Smooth muscle cell (in vitro differentiated cells): Measurements from ENCODE around the gene JAZF1. TPM values are rescaled to one million over a fixed set of nuclear protein-coding genes. Genes with fewer than 3 reads are reported as not detected.

ENCODE experiments used
- DNase-seq: peaks from one replicate; lab custom pipeline; 2025; ENCODE audit not compliant: unreplicated experiment; lab: John Stamatoyannopoulos, UW
- H2AFZ ChIP-seq: fragments of 200-600 bp; sonication (generic); 2 replicates; pipeline ENCODE4 v1.6.0; 2016; ENCODE audit warnings: antibody characterized with exemption, low read depth, mild to moderate bottlenecking
- H3F3A ChIP-seq: fragments of 200-600 bp; sonication (generic); 2 replicates; pipeline ENCODE4 v1.6.0; 2017; ENCODE audit warnings: antibody characterized with exemption, low read depth
- H3K27ac ChIP-seq: fragments of 200-600 bp; sonication (generic); 2 replicates; pipeline ENCODE4 v1.5.1; 2016; ENCODE audit warnings: low read depth, mild to moderate bottlenecking
- H3K27me3 ChIP-seq: fragments of 200-600 bp; sonication (generic); 2 replicates; pipeline ENCODE4 v1.6.1; 2016; ENCODE audit warnings: low read depth, mild to moderate bottlenecking
- H3K36me3 ChIP-seq: fragments of 200-600 bp; sonication (generic); 2 replicates; pipeline ENCODE4 v1.5.1; 2016; ENCODE audit warnings: low read depth
- H3K4me1 ChIP-seq: fragments of 200-600 bp; sonication (generic); 2 replicates; pipeline ENCODE4 v1.5.1; 2016; ENCODE audit warnings: low read depth
- H3K4me2 ChIP-seq: fragments of 200-600 bp; sonication (generic); 2 replicates; pipeline ENCODE4 v1.6.0; 2016; ENCODE audit warnings: mild to moderate bottlenecking
- H3K4me3 ChIP-seq: fragments of 200-600 bp; sonication (generic); 2 replicates; pipeline ENCODE4 v1.5.1; 2016; ENCODE audit warnings: mild to moderate bottlenecking
- H3K79me2 ChIP-seq: fragments of 200-600 bp; sonication (generic); 2 replicates; pipeline ENCODE4 v1.6.0; 2016; ENCODE audit warnings: low read depth, mild to moderate bottlenecking
- H3K9ac ChIP-seq: fragments of 200-600 bp; sonication (generic); 2 replicates; pipeline ENCODE4 v1.6.0; 2016; ENCODE audit warnings: low read depth
- H3K9me3 ChIP-seq: fragments of 200-600 bp; sonication (generic); replicated peaks from 2 replicates; pipeline ENCODE4 v1.5.1; 2016; ENCODE audit warnings: low read depth
- H4K20me1 ChIP-seq: fragments of 200-600 bp; sonication (generic); 2 replicates; pipeline ENCODE4 v1.6.0; 2016; ENCODE audit warnings: low read depth
- CTCF ChIP-seq: fragments of 200-600 bp; sonication (generic); IDR thresholded peaks from 2 replicates; pipeline ENCODE4 v1.5.1; 2017; ENCODE audit warnings: borderline replicate concordance, mild to moderate bottlenecking, antibody characterized with exemption; ENCODE audit not compliant: insufficient read depth, poor library complexity, severe bottlenecking
- whole genome bisulfite sequencing: methylation state at CpG from one replicate; pipeline ENCODE4 v1.1.7; 2016; ENCODE audit warnings: low lambda C conversion rate; 5-methylcytosine and 5-hydroxymethylcytosine counted together
- polyA plus RNA-seq: library from polyadenylated mRNA; unstranded; fragments of >200 nt; fragmentation: Nextera tagmentation; extraction: Ambion mirVana; gene quantifications from 2 replicates; pipeline ENCODE4 v1.2.1, GENCODE V29; 2016
- total RNA-seq: library from RNA; depleted of rRNA; stranded (reverse); fragments of >200 nt; gene quantifications from 2 replicates; pipeline ENCODE4 v1.2.3, GENCODE V29; 2014

The JAZF1 gene
- total and polyA plus RNA-seq, 2 experiments from 2014 or later: 17.4 to 18.0 TPM

- Histone ChIP-seq H3K9ac (no peak overlapping the region), H3K4me1 (peaks cover 14% of the 10 kb centered on the region), H3K36me3 (no peaks in the 10 kb centered on the region), H4K20me1 (peaks cover 13% of the 10 kb centered on the region), H3K27ac (no peak overlapping the region), H3K4me3 (no peak overlapping the region), H3K79me2 (peaks cover 14% of the 10 kb centered on the region), H2AFZ (no peak overlapping the region), H3F3A (peaks cover 6% of the 10 kb centered on the region), H3K4me2 (no peak overlapping the region), H3K27me3 (no peaks in the 10 kb centered on the region), H3K9me3 (no peaks in the 10 kb centered on the region)
- no peak for DNase-seq
- TF ChIP-seq CTCF: no peak
These were observed 189.5 kb downstream of the JAZF1 start for GRCh38 chr7:27991006-27991528.

GRCh38 chr7:27976531-27976930 lies 204.1 kb downstream of the JAZF1 start:
- H3K9me3 ChIP-seq: no peaks in the 10 kb centered on the region
- no peak overlapping the region for H3K27ac ChIP-seq
- no peak overlapping the region for H3K9ac ChIP-seq
- H3K27me3 ChIP-seq: no peaks in the 10 kb centered on the region
- H3K4me3 ChIP-seq: no peak overlapping the region
- H2AFZ ChIP-seq: no peak overlapping the region
- no peak overlapping the region for H3K4me2 ChIP-seq
- no peak for TF ChIP-seq CTCF
- no peaks in the 10 kb centered on the region for H3F3A ChIP-seq
- no peaks in the 10 kb centered on the region for H3K4me1 ChIP-seq
- H3K36me3 ChIP-seq: no peaks in the 10 kb centered on the region
- no peak for DNase-seq
- 90% methylated on average over 1 of the region's 1 CpG for WGBS
- H4K20me1 ChIP-seq: peaks cover 12% of the 10 kb centered on the region
- peaks cover 12% of the 10 kb centered on the region for H3K79me2 ChIP-seq

GRCh38 chr7:27973625-27974024 lies 207.0 kb downstream of the JAZF1 start:
- H3K4me2 ChIP-seq: no peak overlapping the region
- DNase-seq: no peak
- no peaks in the 10 kb centered on the region for H3K36me3 ChIP-seq
- H3F3A ChIP-seq: no peaks in the 10 kb centered on the region
- no peak overlapping the region for H3K9ac ChIP-seq
- no peaks in the 10 kb centered on the region for H3K9me3 ChIP-seq
- H3K4me3 ChIP-seq: no peak overlapping the region
- 96% methylated on average over 3 of the region's 3 CpGs for WGBS
- no peak overlapping the region for H3K27ac ChIP-seq
- peaks cover 4% of the 10 kb centered on the region for H4K20me1 ChIP-seq
- no peak for TF ChIP-seq CTCF
- peaks cover 4% of the 10 kb centered on the region for H3K79me2 ChIP-seq
- H2AFZ ChIP-seq: no peak overlapping the region
- H3K4me1 ChIP-seq: no peaks in the 10 kb centered on the region
- H3K27me3 ChIP-seq: no peaks in the 10 kb centered on the region

GRCh38 chr7:27972276-27972675 lies 208.3 kb downstream of the JAZF1 start:
- no peaks in the 10 kb centered on the region for H3K4me1 ChIP-seq
- WGBS: 98% methylated on average over 2 of the region's 2 CpGs
- H3F3A ChIP-seq: no peaks in the 10 kb centered on the region
- no peaks in the 10 kb centered on the region for H3K9me3 ChIP-seq
- no peak overlapping the region for H3K27ac ChIP-seq
- no peak for DNase-seq
- peaks cover 15% of the 10 kb centered on the region for H3K79me2 ChIP-seq
- no peak overlapping the region for H3K4me3 ChIP-seq
- H3K27me3 ChIP-seq: no peaks in the 10 kb centered on the region
- peaks cover 1% of the 10 kb centered on the region for H4K20me1 ChIP-seq
- H3K36me3 ChIP-seq: no peaks in the 10 kb centered on the region
- TF ChIP-seq CTCF: no peak
- no peak overlapping the region for H3K9ac ChIP-seq
- no peak overlapping the region for H2AFZ ChIP-seq
- H3K4me2 ChIP-seq: no peak overlapping the region
